C4-2B (cell line): ENCODE measurements around the gene VPS26A.
"Not testable (repeated sequence)": the region's sequence is repeated elsewhere in the genome, so short reads cannot be mapped to it uniquely, and the experiment has no call there.

Source experiments
- H3K27ac ChIP-seq: fragments of 450-650 bp; 2 replicates; pipeline ENCODE4 v1.5.1; 2017
- CTCF ChIP-seq: fragments of 450-650 bp; conservative IDR thresholded peaks from 2 replicates; pipeline ENCODE4 v1.5.1; 2017; ENCODE audit warnings: mild to moderate bottlenecking
- ZFX ChIP-seq: fragments of 450-650 bp; IDR thresholded peaks from 2 replicates; pipeline ENCODE4 v1.6.1; 2017

The VPS26A gene

GRCh38 chr10:69146759-69147158 is 22.8 kb downstream of the VPS26A start:
- H3K27ac ChIP-seq: no peak overlapping the region
- TF ChIP-seq CTCF: no peak

- no peak for TF ChIP-seq ZFX
- TF ChIP-seq CTCF: no peak
- H3K27ac ChIP-seq: no peak overlapping the region
These were observed 28.0 kb downstream of the VPS26A start for GRCh38 chr10:69151984-69152383.

- TF ChIP-seq ZFX (no peak), CTCF (no peak)
These were observed 29.2 kb downstream of the VPS26A start for GRCh38 chr10:69153227-69153626.

GRCh38 chr10:69160809-69161241 is 36.8 kb downstream of the VPS26A start:
- TF ChIP-seq CTCF (no peak), ZFX (no peak)
- no peak overlapping the region for H3K27ac ChIP-seq

More at GRCh38 chr10:69153227-69153626, 29.2 kb downstream of the VPS26A start:
- H3K27ac ChIP-seq: no peak overlapping the region

GRCh38 chr10:69168493-69168892 is 44.5 kb downstream of the VPS26A start:
- TF ChIP-seq CTCF (no peak), ZFX (no peak)
- no peak overlapping the region for H3K27ac ChIP-seq

- TF ChIP-seq CTCF: no peak
- no peak for TF ChIP-seq ZFX
- no peak overlapping the region for H3K27ac ChIP-seq
These were observed 48.4 kb downstream of the VPS26A start for GRCh38 chr10:69172241-69172982.

- H3K27ac ChIP-seq: not testable (repeated sequence)
These were observed 51.3 kb downstream of the VPS26A start for GRCh38 chr10:69175326-69175725.

- TF ChIP-seq CTCF: no peak
- TF ChIP-seq ZFX: no peak
- H3K27ac ChIP-seq: no peak overlapping the region
These were observed 52.8 kb downstream of the VPS26A start for GRCh38 chr10:69176823-69177222.
